Stomach (tissue), 9 donors: Measurements from ENCODE around the gene CDK5. TPM values are rescaled to one million over a fixed set of nuclear protein-coding genes. Genes with fewer than 3 reads are reported as not detected.

ENCODE experiments used
- DNase-seq, 2 donors: peaks; one replicate each; pipeline versions ENCODE4 v3.0.0 to v3.0.0-alpha.2; 2013 to 2019
- H3K27ac ChIP-seq, 5 donors: fragments of 200-600 bp in 4 of 5; sonication (generic) in 4 of 5; one replicate each; pipeline ENCODE4 v1.5.1; 2013 to 2019; ENCODE audit warnings: mild to moderate bottlenecking in 1 of 5, moderate library complexity in 1 of 5
- H3K27me3 ChIP-seq, 3 donors: fragments of 200-600 bp; sonication (generic); one replicate each; pipeline ENCODE4 v1.5.1; 2017 to 2019; ENCODE audit warnings: mixed run types in 1 of 3
- H3K36me3 ChIP-seq, 4 donors: fragments of 200-600 bp; sonication (generic); 1 replicate in 3 of 4; 2 replicates in 1 of 4; pipeline ENCODE4 v1.5.1; 2016 to 2019
- H3K4me1 ChIP-seq, 4 donors: fragments of 200-600 bp; sonication (generic); one replicate each; pipeline ENCODE4 v1.5.1; 2016 to 2019
- H3K4me3 ChIP-seq, 4 donors: fragments of 200-600 bp; sonication (generic) in 3 of 4; one replicate each; pipeline ENCODE4 v1.5.1; 2016 to 2019; ENCODE audit warnings: mild to moderate bottlenecking in 1 of 4
- H3K9me3 ChIP-seq, 4 donors: fragments of 200-600 bp; sonication (generic); one replicate each; pipeline ENCODE4 v1.5.1; 2016 to 2019
- EP300 ChIP-seq: sonication (generic); formaldehyde crosslinking; IDR thresholded peaks from one replicate; pipeline ENCODE4 v1.6.1; 2017; ENCODE audit warnings: antibody characterized with exemption
- POLR2A ChIP-seq, 4 donors: fragments of 450-650 bp; IDR thresholded peaks; one replicate each; pipeline ENCODE4 v1.6.1; 2016; ENCODE audit warnings: antibody characterized with exemption in 4 of 4, control low read depth in 2 of 4, mild to moderate bottlenecking in 1 of 4, moderate library complexity in 1 of 4
- POLR2AphosphoS5 ChIP-seq, 3 donors: sonication (generic); formaldehyde crosslinking; IDR thresholded peaks; one replicate each; pipeline ENCODE4 v1.6.1; 2016; ENCODE audit warnings: antibody characterized with exemption in 3 of 3
- WGBS, 5 donors: extraction: QIAGEN DNeasy Blood & Tissue Kit in 3 of 5; methylation state at CpG; one replicate each; pipeline versions ENCODE4 v1.1.5 to v1.1.7; 2013 to 2018; 5-methylcytosine and 5-hydroxymethylcytosine counted together
- intact Hi-C: fragments of 100-400 bp; cut with DNase I; formaldehyde crosslinking; loops from one replicate; pipeline ENCODE4 v1.15.1; 2023; ENCODE audit warnings: low total_unique reads
- polyA plus RNA-seq, 3 donors: library from polyadenylated mRNA; stranded (reverse); fragments of 200-250 nt; gene quantifications; one replicate each; pipeline ENCODE4 v1.2.3, GENCODE V29; 2013
- total RNA-seq, 5 donors: library from RNA; depleted of rRNA; stranded (reverse); fragments of >200 nt; gene quantifications; one replicate each; pipeline versions ENCODE4 v1.1.0 to v1.2.3, GENCODE V29; 2014 to 2016
- TF ChIP-seq, protein P1 (sequence below), 7 experiments: fragments of 450-650 bp in 4 of 7; fragments of 200-600 bp in 3 of 7; sonication (generic) in 3 of 7; IDR thresholded peaks; one replicate each; pipeline ENCODE4 v1.5.1; 2016 to 2019; ENCODE audit warnings: antibody characterized with exemption in 7 of 7, control low read depth in 2 of 7, mild to moderate bottlenecking in 1 of 7
- donor health status: healthy with polysubstance abuse.
- donor health status: Bipolar disorder and iron deficiency.
- donor health status: healthy.

Gene CDK5
- total and polyA plus RNA-seq, 8 donors: 0.87 to 46.1 (median 11.8) TPM; not detected in 1

DNA sequence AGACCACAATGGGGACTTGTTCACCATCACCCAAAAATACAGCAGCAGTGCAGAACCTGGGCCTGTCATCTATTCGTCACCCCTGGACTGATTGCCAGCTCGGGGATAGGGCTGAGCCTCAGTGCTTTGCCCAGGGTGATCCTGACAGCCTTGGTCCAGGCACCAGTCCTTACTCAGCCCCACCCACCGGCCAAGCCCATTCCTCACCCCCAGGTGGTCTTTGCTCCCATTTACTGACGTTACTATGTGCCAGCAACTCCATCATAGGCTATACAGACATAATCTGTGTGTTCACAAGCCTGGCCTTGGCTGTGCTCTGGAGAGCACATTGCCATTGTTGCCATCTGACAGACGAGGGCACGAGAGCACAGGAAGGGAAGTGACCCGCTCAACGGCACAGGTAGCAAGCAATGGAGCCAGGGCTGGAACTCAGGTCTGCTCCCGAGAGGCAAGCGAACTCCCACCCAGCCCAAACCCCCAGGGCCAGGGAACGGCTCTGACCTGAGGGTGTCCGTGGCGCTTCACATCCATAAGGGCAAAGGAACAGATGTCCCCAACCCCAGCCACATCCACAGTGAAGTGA, 40.2 kb downstream of the CDK5 start:
- peak overlapping the region in 1 of 4 donors; percentile 41 for H3K4me3 ChIP-seq
- TF ChIP-seq EP300: no peak
- TF ChIP-seq, protein P1, sequence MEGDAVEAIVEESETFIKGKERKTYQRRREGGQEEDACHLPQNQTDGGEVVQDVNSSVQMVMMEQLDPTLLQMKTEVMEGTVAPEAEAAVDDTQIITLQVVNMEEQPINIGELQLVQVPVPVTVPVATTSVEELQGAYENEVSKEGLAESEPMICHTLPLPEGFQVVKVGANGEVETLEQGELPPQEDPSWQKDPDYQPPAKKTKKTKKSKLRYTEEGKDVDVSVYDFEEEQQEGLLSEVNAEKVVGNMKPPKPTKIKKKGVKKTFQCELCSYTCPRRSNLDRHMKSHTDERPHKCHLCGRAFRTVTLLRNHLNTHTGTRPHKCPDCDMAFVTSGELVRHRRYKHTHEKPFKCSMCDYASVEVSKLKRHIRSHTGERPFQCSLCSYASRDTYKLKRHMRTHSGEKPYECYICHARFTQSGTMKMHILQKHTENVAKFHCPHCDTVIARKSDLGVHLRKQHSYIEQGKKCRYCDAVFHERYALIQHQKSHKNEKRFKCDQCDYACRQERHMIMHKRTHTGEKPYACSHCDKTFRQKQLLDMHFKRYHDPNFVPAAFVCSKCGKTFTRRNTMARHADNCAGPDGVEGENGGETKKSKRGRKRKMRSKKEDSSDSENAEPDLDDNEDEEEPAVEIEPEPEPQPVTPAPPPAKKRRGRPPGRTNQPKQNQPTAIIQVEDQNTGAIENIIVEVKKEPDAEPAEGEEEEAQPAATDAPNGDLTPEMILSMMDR (IDR thresholded peaks at IDR 0.05): no peak
- no peak for TF ChIP-seq POLR2A (IDR thresholded peaks at IDR 0.05)
- TF ChIP-seq POLR2AphosphoS5 (IDR thresholded peaks at IDR 0.05): no peak
- no peak overlapping the region for H3K27ac ChIP-seq
- H3K9me3 ChIP-seq: no peaks in the 10 kb centered on the region
- 41 to 56% (median 51%) methylated on average over 13 of the region's 13 CpGs for WGBS, 5 donors
- intact Hi-C loops: no loop called here
- no peaks in the 10 kb centered on the region for H3K36me3 ChIP-seq
- peaks cover 0 to 93% (median 47%) of the 10 kb centered on the region in 3 donors for H3K27me3 ChIP-seq
- peaks cover 32 to 40% (median 36%) of the 10 kb centered on the region in 4 donors for H3K4me1 ChIP-seq
- DNase-seq: no peak

DNA sequence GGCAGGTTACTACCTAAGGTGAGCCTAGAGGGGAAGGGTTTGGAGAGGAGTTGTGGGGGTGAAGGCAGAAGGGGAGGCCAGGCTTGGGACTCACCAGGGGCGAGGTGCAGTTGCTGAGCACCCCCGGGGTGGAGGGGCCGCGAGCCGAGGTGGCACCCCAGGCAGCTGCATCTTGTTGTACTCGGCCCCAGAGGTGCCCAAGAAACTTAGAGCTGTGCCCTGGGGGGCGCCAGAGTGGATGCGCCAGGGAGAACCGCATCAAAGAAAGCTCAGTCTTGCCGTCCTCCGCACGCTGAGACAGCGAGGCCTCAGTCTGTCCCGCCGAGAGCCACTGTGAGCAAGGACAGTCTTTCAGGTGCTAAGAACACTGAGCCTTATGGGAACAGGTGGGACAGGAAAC, 40.8 kb downstream of the CDK5 start:
- no peak overlapping the region for H3K4me3 ChIP-seq
- no peaks in the 10 kb centered on the region for H3K36me3 ChIP-seq
- TF ChIP-seq POLR2A (IDR thresholded peaks at IDR 0.05) (no peak), POLR2AphosphoS5 (IDR thresholded peaks at IDR 0.05) (no peak), EP300 (no peak)
- TF ChIP-seq, protein P1 (IDR thresholded peaks at IDR 0.05): no peak
- no peak for DNase-seq
- H3K4me1 ChIP-seq: peaks cover 32 to 45% (median 38%) of the 10 kb centered on the region in 4 donors
- H3K27ac ChIP-seq: no peak overlapping the region
- 87 to 93% (median 92%) methylated on average over 15 of the region's 15 CpGs for WGBS, 5 donors
- peaks cover 0 to 98% (median 49%) of the 10 kb centered on the region in 3 donors for H3K27me3 ChIP-seq
- intact Hi-C loops: no loop called here
- no peaks in the 10 kb centered on the region for H3K9me3 ChIP-seq

DNA sequence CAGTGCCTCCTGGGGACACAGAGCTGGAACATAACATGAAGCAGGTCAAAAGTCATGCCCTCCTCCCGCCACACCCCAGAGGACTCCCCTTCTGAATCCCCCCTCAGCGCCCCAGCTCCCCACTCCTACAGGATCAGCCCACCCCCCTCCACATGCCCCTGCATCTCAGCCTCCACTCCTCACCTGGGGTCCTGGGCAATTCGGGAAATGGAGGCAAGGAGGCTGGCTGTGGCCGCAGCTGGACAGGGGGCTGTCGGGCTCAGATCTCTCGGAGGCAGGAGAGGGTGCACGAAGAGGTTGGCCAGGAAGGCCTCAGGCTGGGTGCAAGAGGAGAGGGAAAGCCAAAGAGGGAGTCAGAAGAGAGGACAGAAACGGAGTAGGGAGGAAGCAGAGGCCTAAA, 41.2 kb downstream of the CDK5 start:
- Histone ChIP-seq H3K4me3 (no peak overlapping the region), H3K4me1 (peaks cover 32 to 49% (median 38%) of the 10 kb centered on the region in 4 donors), H3K36me3 (no peaks in the 10 kb centered on the region), H3K27ac (no peak overlapping the region), H3K27me3 (peaks cover 0 to 99% (median 49%) of the 10 kb centered on the region in 3 donors), H3K9me3 (no peaks in the 10 kb centered on the region)
- no peak for DNase-seq
- intact Hi-C loops: no loop called here
- TF ChIP-seq EP300: no peak
- TF ChIP-seq POLR2AphosphoS5 (IDR thresholded peaks at IDR 0.05): no peak
- TF ChIP-seq, protein P1 (IDR thresholded peaks at IDR 0.05): no peak
- WGBS, 5 donors: 82 to 94% (median 89%) methylated on average over 8 of the region's 8 CpGs

DNA sequence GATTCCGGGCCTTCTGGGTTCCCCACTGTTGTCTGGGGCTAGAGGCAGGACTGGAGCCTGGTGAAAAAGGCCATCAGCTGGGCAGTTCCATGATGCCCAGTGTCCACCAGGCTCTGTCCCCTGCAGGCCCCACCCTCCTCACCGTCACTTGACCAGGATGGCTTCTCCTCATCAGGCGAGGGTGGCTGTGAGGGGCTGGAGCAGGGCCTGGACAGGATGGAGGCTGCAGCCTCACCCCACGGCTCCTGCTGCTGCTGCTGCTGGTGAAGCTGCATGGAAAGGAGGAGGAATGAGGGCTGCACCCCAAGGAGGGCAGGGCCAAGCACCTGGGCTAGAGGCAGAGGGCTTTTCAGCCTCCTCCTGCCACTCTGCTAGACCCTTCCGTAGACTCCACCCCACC, 41.7 kb downstream of the CDK5 start:
- Histone ChIP-seq H3K27ac (no peak overlapping the region), H3K27me3 (peaks cover 0 to 99% (median 49%) of the 10 kb centered on the region in 3 donors), H3K4me1 (peaks cover 32 to 52% (median 39%) of the 10 kb centered on the region in 4 donors), H3K9me3 (no peaks in the 10 kb centered on the region), H3K4me3 (no peak overlapping the region), H3K36me3 (no peaks in the 10 kb centered on the region)
- no peak for TF ChIP-seq POLR2AphosphoS5 (IDR thresholded peaks at IDR 0.05)
- intact Hi-C loops: no loop called here
- no peak for DNase-seq
- WGBS, 5 donors: 76 to 94% (median 84%) methylated on average over 5 of the region's 5 CpGs

DNA sequence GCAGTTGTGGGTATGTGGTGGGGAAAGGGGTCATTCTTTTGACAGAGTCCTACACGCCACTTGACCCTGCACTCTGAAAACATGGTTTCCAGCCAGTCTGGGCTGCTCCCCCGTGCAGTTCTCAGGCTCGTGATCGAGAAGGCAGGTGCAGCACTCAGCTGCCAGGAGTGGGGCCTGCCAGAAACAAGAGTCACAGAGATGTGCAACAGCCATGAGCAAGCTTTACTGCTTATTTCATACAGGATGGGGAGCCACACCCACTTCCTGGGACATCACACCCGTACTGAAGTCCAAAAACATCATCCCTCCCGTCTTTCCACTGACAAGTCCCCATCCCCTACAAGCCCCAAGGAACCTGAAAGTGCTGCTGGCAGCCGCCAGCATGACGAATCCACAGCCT, 42.7 kb downstream of the CDK5 start:
- intact Hi-C loops: no loop called here
- WGBS, 5 donors: 74 to 87% (median 84%) methylated on average over 8 of the region's 8 CpGs
- no peak overlapping the region for H3K27ac ChIP-seq
- H3K4me1 ChIP-seq: peaks cover 32 to 62% (median 45%) of the 10 kb centered on the region in 4 donors
- no peak overlapping the region for H3K4me3 ChIP-seq
- H3K36me3 ChIP-seq: no peaks in the 10 kb centered on the region
- no peak for DNase-seq
- H3K27me3 ChIP-seq: peaks cover 0 to 99% (median 42%) of the 10 kb centered on the region in 3 donors
- TF ChIP-seq EP300 (no peak), POLR2A (IDR thresholded peaks at IDR 0.05) (no peak), POLR2AphosphoS5 (IDR thresholded peaks at IDR 0.05) (no peak)
- H3K9me3 ChIP-seq: no peaks in the 10 kb centered on the region
